ENCODE measurements around the gene DTNB.

DNA sequence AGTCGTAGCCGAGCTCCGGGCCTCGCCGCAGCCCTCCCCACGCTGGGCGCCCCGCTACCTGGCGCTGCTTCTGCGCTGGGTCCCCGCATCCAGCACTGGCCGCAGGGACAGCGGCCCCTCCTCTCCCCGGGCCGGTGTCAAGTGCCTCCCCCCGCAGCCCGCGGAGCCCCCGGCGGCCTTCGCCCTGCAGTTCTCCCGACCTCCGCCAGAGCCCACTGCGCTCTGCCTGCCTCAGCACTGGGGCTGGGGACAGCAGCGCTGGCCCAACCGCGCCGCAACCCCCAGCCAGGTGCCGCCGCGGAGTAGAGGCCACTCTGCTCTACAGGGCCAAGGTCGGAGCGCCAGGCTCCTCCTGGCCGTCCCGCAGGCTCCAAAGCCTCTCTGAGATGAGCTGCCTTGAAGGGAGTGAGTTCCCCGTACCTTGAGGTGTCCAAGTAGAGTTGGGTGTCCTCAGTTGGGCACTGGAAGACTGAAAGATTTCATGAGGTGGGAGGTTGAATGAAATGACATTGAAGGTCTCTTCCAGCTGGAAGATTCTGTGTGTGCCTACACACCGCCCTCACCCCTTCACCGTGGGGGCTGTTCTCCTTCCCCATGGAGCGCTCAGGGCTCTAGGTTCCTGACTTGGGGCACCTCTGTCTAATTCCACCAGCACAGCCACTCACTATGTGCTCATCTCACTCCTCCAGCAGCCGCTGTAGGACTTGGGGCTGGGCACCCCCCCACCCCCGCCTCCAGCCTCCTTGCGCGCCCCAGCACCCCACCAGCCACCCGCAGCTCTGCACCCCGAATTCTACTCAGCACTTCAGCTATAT is 330.8 kb downstream of the DTNB start:
- TF ChIP-seq, protein P1, sequence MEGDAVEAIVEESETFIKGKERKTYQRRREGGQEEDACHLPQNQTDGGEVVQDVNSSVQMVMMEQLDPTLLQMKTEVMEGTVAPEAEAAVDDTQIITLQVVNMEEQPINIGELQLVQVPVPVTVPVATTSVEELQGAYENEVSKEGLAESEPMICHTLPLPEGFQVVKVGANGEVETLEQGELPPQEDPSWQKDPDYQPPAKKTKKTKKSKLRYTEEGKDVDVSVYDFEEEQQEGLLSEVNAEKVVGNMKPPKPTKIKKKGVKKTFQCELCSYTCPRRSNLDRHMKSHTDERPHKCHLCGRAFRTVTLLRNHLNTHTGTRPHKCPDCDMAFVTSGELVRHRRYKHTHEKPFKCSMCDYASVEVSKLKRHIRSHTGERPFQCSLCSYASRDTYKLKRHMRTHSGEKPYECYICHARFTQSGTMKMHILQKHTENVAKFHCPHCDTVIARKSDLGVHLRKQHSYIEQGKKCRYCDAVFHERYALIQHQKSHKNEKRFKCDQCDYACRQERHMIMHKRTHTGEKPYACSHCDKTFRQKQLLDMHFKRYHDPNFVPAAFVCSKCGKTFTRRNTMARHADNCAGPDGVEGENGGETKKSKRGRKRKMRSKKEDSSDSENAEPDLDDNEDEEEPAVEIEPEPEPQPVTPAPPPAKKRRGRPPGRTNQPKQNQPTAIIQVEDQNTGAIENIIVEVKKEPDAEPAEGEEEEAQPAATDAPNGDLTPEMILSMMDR (IDR thresholded peaks at IDR 0.05; ENCODE audit: extremely low read depth in 1 of 2, insufficient read depth in 1 of 2, low read depth in 1 of 2, low read length in 2 of 2), result peak; percentile 93 to 95
- TF ChIP-seq, protein P2, sequence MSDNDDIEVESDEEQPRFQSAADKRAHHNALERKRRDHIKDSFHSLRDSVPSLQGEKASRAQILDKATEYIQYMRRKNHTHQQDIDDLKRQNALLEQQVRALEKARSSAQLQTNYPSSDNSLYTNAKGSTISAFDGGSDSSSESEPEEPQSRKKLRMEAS (IDR thresholded peaks at IDR 0.05; ENCODE audit: insufficient read depth, insufficient read length), result no peak
- TF ChIP-seq POLR2A (IDR thresholded peaks at IDR 0.05; ENCODE audit: low read depth, low read length), result no peak
- peak; percentile 58 for TF ChIP-seq POLR2AphosphoS5 (IDR thresholded peaks at IDR 0.05; ENCODE audit: insufficient read depth, low read depth, low read length)
- TF ChIP-seq EZH2 (IDR thresholded peaks at IDR 0.05; ENCODE audit: borderline replicate concordance, low read depth, low read length, severe bottlenecking), result no peak
- TF ChIP-seq GATA2 (IDR thresholded peaks at IDR 0.05; ENCODE audit: insufficient read depth, insufficient read length, low read depth, low read length), result no peak
